ENCODE results near the gene LPCAT1.

DNA sequence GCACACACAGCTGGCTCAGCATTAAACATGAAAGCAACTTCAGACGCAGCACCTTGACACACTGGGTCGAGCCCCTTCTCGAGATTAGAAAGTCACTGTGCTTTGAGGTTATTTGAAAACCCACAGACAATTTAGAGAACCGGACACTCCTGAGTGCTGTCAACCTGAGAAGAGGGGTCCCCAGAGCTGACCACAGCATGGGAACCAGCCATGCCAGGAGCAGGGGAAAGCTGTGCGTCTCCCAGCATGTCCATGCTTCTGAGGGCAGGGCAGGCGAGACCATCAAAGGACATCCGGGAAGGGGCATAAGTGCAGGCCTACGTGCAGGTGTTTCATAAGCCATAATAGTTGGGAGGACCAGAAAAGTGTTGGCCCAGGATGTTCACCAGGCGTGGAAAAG, 99.0 kb downstream of the LPCAT1 start:
- TF ChIP-seq, protein P1, sequence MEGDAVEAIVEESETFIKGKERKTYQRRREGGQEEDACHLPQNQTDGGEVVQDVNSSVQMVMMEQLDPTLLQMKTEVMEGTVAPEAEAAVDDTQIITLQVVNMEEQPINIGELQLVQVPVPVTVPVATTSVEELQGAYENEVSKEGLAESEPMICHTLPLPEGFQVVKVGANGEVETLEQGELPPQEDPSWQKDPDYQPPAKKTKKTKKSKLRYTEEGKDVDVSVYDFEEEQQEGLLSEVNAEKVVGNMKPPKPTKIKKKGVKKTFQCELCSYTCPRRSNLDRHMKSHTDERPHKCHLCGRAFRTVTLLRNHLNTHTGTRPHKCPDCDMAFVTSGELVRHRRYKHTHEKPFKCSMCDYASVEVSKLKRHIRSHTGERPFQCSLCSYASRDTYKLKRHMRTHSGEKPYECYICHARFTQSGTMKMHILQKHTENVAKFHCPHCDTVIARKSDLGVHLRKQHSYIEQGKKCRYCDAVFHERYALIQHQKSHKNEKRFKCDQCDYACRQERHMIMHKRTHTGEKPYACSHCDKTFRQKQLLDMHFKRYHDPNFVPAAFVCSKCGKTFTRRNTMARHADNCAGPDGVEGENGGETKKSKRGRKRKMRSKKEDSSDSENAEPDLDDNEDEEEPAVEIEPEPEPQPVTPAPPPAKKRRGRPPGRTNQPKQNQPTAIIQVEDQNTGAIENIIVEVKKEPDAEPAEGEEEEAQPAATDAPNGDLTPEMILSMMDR (IDR thresholded peaks at IDR 0.05; ENCODE audit: poor library complexity): no peak
- TF ChIP-seq EZH2phosphoT487 (IDR thresholded peaks at IDR 0.05; ENCODE audit: low read depth, severe bottlenecking, unreplicated experiment) (no peak), EZH2 (IDR thresholded peaks at IDR 0.05; ENCODE audit: borderline replicate concordance) (no peak)
